Fibroblast of pulmonary artery (primary cell): Measurements from ENCODE around the gene HPX.

Experiments used
- DNase-seq: peaks from one replicate; pipeline ENCODE4 v3.0.0-alpha.2; 2010; ENCODE audit warnings: low read depth
- H3K4me3 ChIP-seq: replicated peaks from 2 replicates; pipeline ENCODE4 v1.5.1; 2011; ENCODE audit warnings: low read depth, mild to moderate bottlenecking, control low read depth, low read length, moderate library complexity
- CTCF ChIP-seq: IDR thresholded peaks from 2 replicates; pipeline ENCODE4 v1.5.1; 2011; ENCODE audit warnings: mild to moderate bottlenecking, control low read depth, low read length, inconsistent platforms; ENCODE audit errors: missing control alignments

Gene HPX

GRCh38 chr11:6406370-6406769, 34.4 kb downstream of the HPX start:
- H3K4me3 ChIP-seq = no peak overlapping the region
- no peak for TF ChIP-seq CTCF
- no peak for DNase-seq

GRCh38 chr11:6405846-6406245, 34.9 kb downstream of the HPX start:
- no peak overlapping the region for H3K4me3 ChIP-seq
- DNase-seq = no peak
- TF ChIP-seq CTCF = no peak

- TF ChIP-seq CTCF = no peak
- DNase-seq = peak; percentile 18
- no peak overlapping the region for H3K4me3 ChIP-seq
Observed at GRCh38 chr11:6405052-6405667, 35.6 kb downstream of the HPX start.

- DNase-seq = no peak
- no peak for TF ChIP-seq CTCF
- H3K4me3 ChIP-seq = no peak overlapping the region
Observed at GRCh38 chr11:6404342-6405051, 36.3 kb downstream of the HPX start.

GRCh38 chr11:6403539-6403938, 37.2 kb downstream of the HPX start:
- H3K4me3 ChIP-seq = no peak overlapping the region
- DNase-seq = no peak
- TF ChIP-seq CTCF = no peak

GRCh38 chr11:6402561-6402981, 38.2 kb downstream of the HPX start:
- no peak for DNase-seq
- no peak overlapping the region for H3K4me3 ChIP-seq
- no peak for TF ChIP-seq CTCF

GRCh38 chr11:6402061-6402470, 38.7 kb downstream of the HPX start:
- H3K4me3 ChIP-seq = no peak overlapping the region
- DNase-seq = no peak
- no peak for TF ChIP-seq CTCF
